Panc1 (cell line): ENCODE measurements around the gene SECTM1. TPM values are rescaled to one million over a fixed set of nuclear protein-coding genes. Genes with fewer than 3 reads are reported as not detected.

Source experiments
- ATAC-seq: fragments of 200-7000 bp; cut with Tn5 transposase; 2 replicates; pipeline ENCODE4 v1.9.1; 2020; ENCODE audit warnings: mild to moderate bottlenecking, moderate library complexity
- BruUV-seq: library from RNA; stranded (reverse); fragments of 400-500 nt; replicated peaks from 2 replicates; lab custom pipeline; 2021; lab: Mats Ljungman, UMichigan
- CTCF ChIA-PET: fragments of 300-600 bp; sonication (Branson Sonifier 250); formaldehyde crosslinking; loops from one replicate; lab custom pipeline; 2022; ENCODE audit warnings: antibody characterized with exemption; lab: Charles Lee
- POLR2A ChIA-PET: fragments of 300-600 bp; sonication (Branson Sonifier 250); formaldehyde crosslinking; loops from one replicate; lab custom pipeline; 2022; ENCODE audit warnings: antibody characterized with exemption; lab: Charles Lee
- DNase-seq: peaks from one replicate; pipeline ENCODE4 v3.0.0-alpha.2; 2010; ENCODE audit warnings: low read depth, low spot score
- H3K27ac ChIP-seq: 2 replicates; pipeline ENCODE4 v1.5.1; 2011; ENCODE audit warnings: mild to moderate bottlenecking, low read length, inconsistent platforms
- H3K27me3 ChIP-seq: fragments of 200-500 bp; sonication (Bioruptor generic); 2 replicates; pipeline ENCODE4 v1.6.0; 2014; ENCODE audit warnings: low read length, inconsistent platforms; ENCODE audit not compliant: control insufficient read depth, insufficient read depth
- H3K36me3 ChIP-seq: fragments of 200-500 bp; sonication (Bioruptor generic); 2 replicates; pipeline ENCODE4 v1.5.1; 2014; ENCODE audit warnings: inconsistent platforms, mild to moderate bottlenecking, low read length, moderate library complexity; ENCODE audit not compliant: control insufficient read depth, insufficient read depth
- H3K4me1 ChIP-seq: 2 replicates; pipeline ENCODE4 v1.5.1; 2011; ENCODE audit warnings: inconsistent platforms, mild to moderate bottlenecking, low read length, moderate library complexity; ENCODE audit not compliant: control insufficient read depth, insufficient read depth
- H3K4me3 ChIP-seq, 2 experiments: 2 replicates each; pipeline ENCODE4 v1.5.1; 2011 to 2012; ENCODE audit warnings: low read depth in 2 of 2, low read length in 2 of 2, mild to moderate bottlenecking in 2 of 2, inconsistent platforms in 1 of 2, moderate library complexity in 1 of 2
- H3K9me3 ChIP-seq: fragments of 200-500 bp; sonication (Bioruptor generic); 2 replicates; pipeline ENCODE4 v1.5.1; 2014; ENCODE audit warnings: low read depth, mild to moderate bottlenecking, inconsistent platforms, low read length, moderate library complexity; ENCODE audit not compliant: control insufficient read depth, insufficient read depth
- CTCF ChIP-seq: fragments of 450-650 bp; IDR thresholded peaks from 2 replicates; pipeline ENCODE4 v1.5.1; 2017; ENCODE audit warnings: mild to moderate bottlenecking
- POLR2AphosphoS5 ChIP-seq: IDR thresholded peaks from 2 replicates; pipeline ENCODE4 v1.6.1; 2012; ENCODE audit warnings: mild to moderate bottlenecking, low read depth, low read length, moderate library complexity
- REST ChIP-seq, 2 experiments: IDR thresholded peaks; 2 replicates each; pipeline ENCODE4 v1.6.1; 2011 to 2012; ENCODE audit warnings: low read depth in 2 of 2, control low read depth in 1 of 2, low read length in 1 of 2, mild to moderate bottlenecking in 1 of 2, moderate library complexity in 1 of 2; ENCODE audit not compliant: insufficient read depth in 1 of 2
- SIN3A ChIP-seq: IDR thresholded peaks from 2 replicates; pipeline ENCODE4 v1.6.1; 2012; ENCODE audit warnings: low read depth, mild to moderate bottlenecking, low read length, moderate library complexity, borderline replicate concordance; ENCODE audit not compliant: insufficient read depth
- TCF7L2 ChIP-seq: IDR thresholded peaks from 2 replicates; pipeline ENCODE4 v1.6.1; 2011; ENCODE audit warnings: mild to moderate bottlenecking, low read depth, low read length, inconsistent platforms
- in situ Hi-C: cut with HindIII; loops from 2 replicates; pipeline ENCODE4 v1.10.0; 2016; ENCODE audit warnings: low sequenced_read_pairs, low pct_unique_long_range_greater_than_20kb
- intact Hi-C: fragments of 100-400 bp; cut with micrococcal nuclease; formaldehyde crosslinking; loops from one replicate; pipeline ENCODE4 v1.10.0; 2022; ENCODE audit not compliant: unreplicated experiment
- total RNA-seq: library from RNA; stranded (reverse); gene quantifications from one replicate; pipeline ENCODE4 v1.2.1, GENCODE V29; 2021; ENCODE audit not compliant: unreplicated experiment

SECTM1 gene
- total RNA-seq, 1 experiment from 2014 or later: 5.4 TPM

DNA sequence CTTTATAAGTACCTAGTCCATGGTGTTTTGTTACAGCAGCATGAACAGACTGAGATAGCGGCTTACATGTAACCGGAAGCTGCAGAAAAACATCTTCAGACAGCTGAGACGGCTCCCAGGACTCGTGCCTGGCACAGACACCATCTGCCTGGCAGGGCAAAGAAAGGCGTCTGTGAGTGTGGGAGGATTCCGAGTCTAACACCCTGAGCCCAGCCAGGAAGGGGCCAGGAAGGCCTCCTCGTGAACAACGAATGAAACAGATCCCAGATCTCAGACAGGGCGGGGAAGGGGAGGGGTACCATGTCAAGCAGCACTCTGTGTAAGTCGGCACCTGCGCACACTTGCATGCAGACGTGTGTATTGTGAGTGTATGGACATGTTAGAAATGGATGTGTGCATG lies 55.7 kb downstream of the SECTM1 start:
- CTCF ChIA-PET: no interaction called here
- no peaks in the 10 kb centered on the region for H3K27me3 ChIP-seq
- no peak for DNase-seq
- no peaks in the 10 kb centered on the region; the same call in 1 of the 2 replicates for H3K36me3 ChIP-seq
- in situ Hi-C loops: no loop called here
- intact Hi-C loops: no loop called here
- no peak overlapping the region for H3K4me3 ChIP-seq
- peaks cover 28% of the 10 kb centered on the region for H3K4me1 ChIP-seq
- TF ChIP-seq SIN3A (no peak), TCF7L2 (no peak), CTCF (no peak), POLR2AphosphoS5 (no peak), REST (IDR thresholded peaks at IDR 0.05; ENCODE audit: insufficient read depth in 1 of 2, low read depth in 2 of 2, low read length in 1 of 2) (no peak)
- H3K9me3 ChIP-seq: no peaks in the 10 kb centered on the region
- H3K27ac ChIP-seq: no peak overlapping the region
- no peak for ATAC-seq
- POLR2A ChIA-PET: no interaction called here
- no TSS peak for BruUV-seq

DNA sequence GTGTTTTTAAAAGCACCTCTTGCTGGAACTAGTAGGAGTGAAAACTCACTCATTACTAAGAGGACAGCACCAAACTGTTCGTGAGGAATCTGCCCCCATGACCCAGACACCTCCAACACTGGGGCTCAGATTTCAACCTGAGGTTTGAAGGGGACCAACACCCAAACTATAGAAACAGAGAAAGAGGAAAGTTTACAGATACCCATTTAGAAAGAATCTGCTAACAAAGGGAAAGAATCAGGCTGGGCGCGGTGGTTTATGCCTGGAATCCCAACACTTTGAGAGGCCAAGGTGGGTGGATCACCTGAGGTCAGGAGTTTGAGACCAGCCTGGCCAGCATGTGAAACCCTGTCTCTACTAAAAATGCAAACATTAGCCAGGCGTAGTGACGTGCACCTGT lies 56.6 kb downstream of the SECTM1 start:
- in situ Hi-C loops: no loop called here
- ATAC-seq (no peak), DNase-seq (no peak)
- Histone ChIP-seq H3K4me1 (peaks cover 24% of the 10 kb centered on the region), H3K27me3 (no peaks in the 10 kb centered on the region), H3K36me3 (peaks cover 2% of the 10 kb centered on the region; the same call in 1 of the 2 replicates), H3K9me3 (no peaks in the 10 kb centered on the region), H3K27ac (no peak overlapping the region), H3K4me3 (no peak overlapping the region)
- no TSS peak for BruUV-seq
- intact Hi-C loops: no loop called here
- TF ChIP-seq POLR2AphosphoS5: no peak
- no peak for TF ChIP-seq SIN3A
- no peak for TF ChIP-seq CTCF
- no peak for TF ChIP-seq TCF7L2
- TF ChIP-seq REST (IDR thresholded peaks at IDR 0.05; ENCODE audit: insufficient read depth in 1 of 2, low read depth in 2 of 2, low read length in 1 of 2): no peak
- ChIA-PET CTCF (no interaction called here), POLR2A (no interaction called here)
